Ovary (tissue), 3 donors: Measurements from ENCODE around the gene HTRA3.

Experiments used
- CTCF ChIP-seq, 3 donors: fragments of 450-650 bp in 2 of 3; fragments of 200-600 bp in 1 of 3; IDR thresholded peaks; one replicate each; pipeline versions ENCODE4 v1.5.1 to v1.8.0; 2016 to 2022; ENCODE audit warnings: antibody characterized with exemption in 3 of 3, mild to moderate bottlenecking in 1 of 3
- POLR2A ChIP-seq: fragments of 450-650 bp; IDR thresholded peaks from one replicate; pipeline ENCODE4 v1.6.1; 2017; ENCODE audit warnings: antibody characterized with exemption, mild to moderate bottlenecking, moderate library complexity
- donor health status: DM: no; HTN: no; CAD: no.

- no peak for TF ChIP-seq CTCF (IDR thresholded peaks at IDR 0.05)
- TF ChIP-seq POLR2A = no peak
These were observed 8.4 kb downstream of the HTRA3 start for GRCh38 chr4:8278009-8278395.
